Endothelial cell (in vitro differentiated cells): ENCODE results near the gene ZNF407. TPM values are rescaled to one million over a fixed set of nuclear protein-coding genes. Genes with fewer than 3 reads are reported as not detected.

ENCODE experiments used
- DNase-seq: peaks from one replicate; pipeline ENCODE4 v3.0.0; 2021; ENCODE audit warnings: low spot score
- H3K27ac Mint-ChIP-seq: one replicate; pipeline ENCODE4 v1.8.0; 2021; ENCODE audit warnings: mixed read lengths, inconsistent platforms; ENCODE audit not compliant: unreplicated experiment
- H3K27me3 Mint-ChIP-seq: one replicate; pipeline ENCODE4 v1.8.0; 2021; ENCODE audit warnings: mild to moderate bottlenecking, moderate library complexity, mixed read lengths, inconsistent platforms; ENCODE audit not compliant: unreplicated experiment
- H3K36me3 Mint-ChIP-seq: one replicate; pipeline ENCODE4 v1.8.0; 2021; ENCODE audit warnings: mild to moderate bottlenecking, low read depth, mixed read lengths, inconsistent platforms; ENCODE audit not compliant: unreplicated experiment
- H3K4me1 Mint-ChIP-seq: one replicate; pipeline ENCODE4 v1.8.0; 2021; ENCODE audit warnings: mild to moderate bottlenecking, mixed read lengths, inconsistent platforms; ENCODE audit not compliant: unreplicated experiment
- H3K4me3 Mint-ChIP-seq: one replicate; pipeline ENCODE4 v1.8.0; 2021; ENCODE audit warnings: mild to moderate bottlenecking, mixed read lengths, inconsistent platforms; ENCODE audit not compliant: unreplicated experiment
- H3K9me3 Mint-ChIP-seq: one replicate; pipeline ENCODE4 v1.8.0; 2021; ENCODE audit warnings: mixed read lengths, inconsistent platforms; ENCODE audit not compliant: unreplicated experiment
- total RNA-seq: library from RNA; stranded (reverse); fragmentation: NEBNext Ultra II Directional; extraction: Animal tissue kit (Norgen Biotek cat#: 25700); gene quantifications from one replicate; pipeline ENCODE4 v1.2.1, GENCODE V29; 2021; ENCODE audit not compliant: unreplicated experiment
- TF ChIP-seq, protein P1 (sequence below): fragments of 200-600 bp; sonication (generic); IDR thresholded peaks from one replicate; pipeline ENCODE4 v1.5.0; 2021; ENCODE audit warnings: antibody characterized with exemption; ENCODE audit not compliant: unreplicated experiment

The ZNF407 gene
- total RNA-seq, 1 donor from 2014 or later: 16.8 TPM

DNA sequence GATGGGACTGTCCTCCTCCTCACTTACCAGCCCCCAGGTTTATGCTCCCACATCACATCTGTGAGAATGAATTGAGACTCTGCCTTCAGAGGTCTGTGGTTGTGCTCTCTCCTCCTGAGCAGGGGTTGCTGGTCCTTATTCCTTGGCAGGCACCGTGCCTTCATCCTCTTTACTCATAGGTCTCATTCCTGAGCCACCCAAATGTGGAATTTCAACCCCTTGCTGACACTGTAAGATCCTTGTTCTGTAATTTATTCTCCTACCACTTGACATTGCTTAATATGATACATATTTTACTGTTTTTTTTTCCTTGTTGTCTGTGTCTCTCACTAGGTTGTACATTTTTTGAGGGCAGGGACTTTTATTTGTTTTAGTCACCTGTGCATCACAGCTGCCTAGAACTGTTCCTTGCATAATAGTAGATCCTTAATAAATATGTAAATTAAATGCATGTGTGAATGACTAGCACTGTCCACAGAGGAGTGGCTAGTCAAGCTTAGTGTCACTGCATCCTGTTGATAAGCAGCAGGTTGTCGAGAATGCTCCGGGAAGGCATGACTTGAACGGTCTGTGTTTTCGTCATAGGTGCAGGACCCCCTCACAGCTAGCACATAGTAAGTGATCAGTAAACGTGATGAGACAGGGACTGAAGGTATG is 180.6 kb downstream of the ZNF407 start:
- Mint-ChIP-seq H3K27me3 (peaks cover 2% of the 10 kb centered on the region), H3K36me3 (peaks cover 3% of the 10 kb centered on the region), H3K4me1 (no peaks in the 10 kb centered on the region), H3K9me3 (no peaks in the 10 kb centered on the region), H3K4me3 (no peak overlapping the region), H3K27ac (no peak overlapping the region)
- TF ChIP-seq, protein P1, sequence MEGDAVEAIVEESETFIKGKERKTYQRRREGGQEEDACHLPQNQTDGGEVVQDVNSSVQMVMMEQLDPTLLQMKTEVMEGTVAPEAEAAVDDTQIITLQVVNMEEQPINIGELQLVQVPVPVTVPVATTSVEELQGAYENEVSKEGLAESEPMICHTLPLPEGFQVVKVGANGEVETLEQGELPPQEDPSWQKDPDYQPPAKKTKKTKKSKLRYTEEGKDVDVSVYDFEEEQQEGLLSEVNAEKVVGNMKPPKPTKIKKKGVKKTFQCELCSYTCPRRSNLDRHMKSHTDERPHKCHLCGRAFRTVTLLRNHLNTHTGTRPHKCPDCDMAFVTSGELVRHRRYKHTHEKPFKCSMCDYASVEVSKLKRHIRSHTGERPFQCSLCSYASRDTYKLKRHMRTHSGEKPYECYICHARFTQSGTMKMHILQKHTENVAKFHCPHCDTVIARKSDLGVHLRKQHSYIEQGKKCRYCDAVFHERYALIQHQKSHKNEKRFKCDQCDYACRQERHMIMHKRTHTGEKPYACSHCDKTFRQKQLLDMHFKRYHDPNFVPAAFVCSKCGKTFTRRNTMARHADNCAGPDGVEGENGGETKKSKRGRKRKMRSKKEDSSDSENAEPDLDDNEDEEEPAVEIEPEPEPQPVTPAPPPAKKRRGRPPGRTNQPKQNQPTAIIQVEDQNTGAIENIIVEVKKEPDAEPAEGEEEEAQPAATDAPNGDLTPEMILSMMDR: no peak
- no peak for DNase-seq

DNA sequence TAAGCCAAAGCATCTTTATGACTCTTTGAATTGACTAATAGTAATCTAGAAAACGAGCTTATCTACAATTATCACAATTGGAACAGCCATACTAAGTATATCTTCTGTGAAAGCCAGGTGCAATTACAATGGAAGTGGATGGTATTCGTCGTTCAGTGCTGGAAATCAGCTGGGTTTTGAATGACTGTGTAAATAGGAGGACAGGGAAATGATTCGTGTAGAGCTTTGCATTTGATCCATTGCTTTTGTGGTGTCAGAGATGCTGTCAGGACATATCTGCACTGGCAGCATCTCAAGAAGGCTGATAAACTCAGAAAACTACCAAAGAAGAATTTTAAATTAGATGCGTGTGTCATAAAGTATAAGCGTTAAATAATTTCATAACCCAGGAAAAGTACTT is 187.1 kb downstream of the ZNF407 start:
- TF ChIP-seq, protein P1: no peak
- Mint-ChIP-seq H3K4me3 (no peak overlapping the region), H3K36me3 (no peaks in the 10 kb centered on the region), H3K4me1 (peaks cover under 1% of the 10 kb centered on the region), H3K9me3 (no peaks in the 10 kb centered on the region), H3K27ac (no peak overlapping the region), H3K27me3 (peaks cover 2% of the 10 kb centered on the region)
- DNase-seq: no peak

DNA sequence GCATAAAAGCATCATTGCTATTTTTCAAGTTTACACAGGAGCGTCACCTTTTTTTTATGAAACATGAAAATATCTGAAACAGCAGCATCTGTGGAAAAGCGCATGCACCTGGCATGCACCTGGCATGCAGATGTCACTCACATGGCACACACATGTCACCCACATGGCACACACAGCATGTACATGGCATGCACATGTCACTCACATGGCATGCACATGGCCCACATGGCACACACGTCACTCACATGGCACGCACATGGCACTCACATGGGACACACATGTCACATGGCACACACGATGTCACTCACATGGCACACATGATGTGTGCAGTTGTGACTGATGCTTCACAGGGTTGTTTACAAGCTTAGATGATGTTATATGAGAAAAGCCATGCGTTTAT is 188.0 kb downstream of the ZNF407 start:
- DNase-seq: no peak
- H3K27ac Mint-ChIP-seq: no peak overlapping the region
- H3K4me1 Mint-ChIP-seq: peaks cover 5% of the 10 kb centered on the region
- H3K9me3 Mint-ChIP-seq: no peaks in the 10 kb centered on the region
- H3K36me3 Mint-ChIP-seq: no peaks in the 10 kb centered on the region
- no peak overlapping the region for H3K4me3 Mint-ChIP-seq
- peaks cover 3% of the 10 kb centered on the region for H3K27me3 Mint-ChIP-seq
- TF ChIP-seq, protein P1: no peak

DNA sequence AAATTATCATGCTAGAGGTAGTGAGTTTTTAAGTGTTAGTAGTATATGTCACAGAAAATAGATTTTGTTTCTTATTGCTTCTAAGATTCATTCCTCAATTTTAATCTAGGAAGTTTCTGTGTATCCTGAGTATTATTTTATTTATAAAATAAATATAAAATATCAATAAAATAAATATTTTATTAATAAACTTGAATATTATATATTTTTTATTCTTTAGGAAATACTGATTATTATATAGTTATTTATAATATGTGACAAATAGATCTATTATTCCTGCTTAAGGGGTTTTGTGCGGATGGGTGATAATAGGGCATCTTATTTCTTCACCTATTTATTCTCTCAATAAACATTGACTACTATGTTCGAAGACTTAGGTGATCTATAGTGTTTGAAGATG is 191.0 kb downstream of the ZNF407 start:
- no peak for DNase-seq
- Mint-ChIP-seq H3K4me1 (peaks cover 19% of the 10 kb centered on the region), H3K36me3 (no peaks in the 10 kb centered on the region), H3K27ac (no peak overlapping the region), H3K4me3 (no peak overlapping the region), H3K27me3 (peaks cover 3% of the 10 kb centered on the region), H3K9me3 (no peaks in the 10 kb centered on the region)
- TF ChIP-seq, protein P1: no peak

DNA sequence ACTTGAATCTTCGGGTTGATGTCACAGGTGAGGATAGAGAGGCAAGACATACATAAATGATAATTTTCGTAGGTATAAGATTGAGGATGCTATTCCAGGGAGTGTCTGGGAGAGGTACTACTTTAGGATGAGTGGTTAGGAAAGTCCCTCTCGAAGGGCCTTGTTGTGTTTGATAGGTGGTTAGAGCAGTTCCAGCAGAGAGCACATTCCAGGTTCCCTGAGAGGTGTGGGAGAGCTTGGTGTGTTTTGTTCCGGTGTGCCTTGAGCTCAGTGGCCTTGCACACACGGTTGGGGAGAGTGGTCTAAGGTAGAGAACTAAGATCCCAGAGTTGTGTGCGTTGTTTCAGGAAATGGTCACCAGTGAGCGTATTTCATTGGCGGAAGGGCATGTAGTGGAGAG is 191.4 kb downstream of the ZNF407 start:
- Mint-ChIP-seq H3K4me1 (peaks cover 19% of the 10 kb centered on the region), H3K9me3 (no peaks in the 10 kb centered on the region), H3K27ac (no peak overlapping the region), H3K27me3 (peaks cover 3% of the 10 kb centered on the region), H3K36me3 (no peaks in the 10 kb centered on the region), H3K4me3 (no peak overlapping the region)
- TF ChIP-seq, protein P1: no peak
- DNase-seq: no peak
